ENCODE results near the gene SLCO3A1. TPM values are rescaled to one million over a fixed set of nuclear protein-coding genes. Genes with fewer than 3 reads are reported as not detected.

SLCO3A1 gene
- total RNA-seq, 1 experiment from 2014 or later: 9.1 TPM

- Mint-ChIP-seq H3K36me3 (peaks cover 8% of the 10 kb centered on the region), H3K4me1 (peaks cover 6% of the 10 kb centered on the region), H3K9me3 (peaks cover 10% of the 10 kb centered on the region), H3K4me3 (no peak overlapping the region), H3K27ac (no peak overlapping the region), H3K27me3 (ENCODE audit: low read depth) (no peaks in the 10 kb centered on the region)
- TF ChIP-seq FOXK1 (CRISPR knock-in tag; IDR thresholded peaks at IDR 0.05) (no peak), E2F5 (CRISPR knock-in tag; IDR thresholded peaks at IDR 0.05) (no peak), CREM (CRISPR knock-in tag; IDR thresholded peaks at IDR 0.05) (no peak), FOXJ3 (CRISPR knock-in tag; IDR thresholded peaks at IDR 0.05; ENCODE audit: borderline replicate concordance) (no peak), NFE2L1 (CRISPR knock-in tag; IDR thresholded peaks at IDR 0.05) (no peak), CDX4 (CRISPR knock-in tag; IDR thresholded peaks at IDR 0.05; ENCODE audit: borderline replicate concordance) (no peak), RORB (CRISPR knock-in tag; IDR thresholded peaks at IDR 0.05) (no peak), JUN (CRISPR knock-in tag; IDR thresholded peaks at IDR 0.05) (no peak), CREB1 (CRISPR knock-in tag; IDR thresholded peaks at IDR 0.05) (no peak), TEAD1 (CRISPR knock-in tag; IDR thresholded peaks at IDR 0.05) (no peak), FOXP4 (CRISPR knock-in tag; IDR thresholded peaks at IDR 0.05) (no peak), MAX (CRISPR knock-in tag; IDR thresholded peaks at IDR 0.05) (no peak), RELA (CRISPR knock-in tag; IDR thresholded peaks at IDR 0.05; ENCODE audit: borderline replicate concordance) (no peak), ZBTB21 (CRISPR knock-in tag; IDR thresholded peaks at IDR 0.05; ENCODE audit: borderline replicate concordance) (no peak), TP53 (CRISPR knock-in tag; IDR thresholded peaks at IDR 0.05) (no peak), ATF6 (CRISPR knock-in tag; IDR thresholded peaks at IDR 0.05) (no peak), GTF2I (CRISPR knock-in tag; conservative IDR thresholded peaks at IDR 0.05) (no peak), NR3C1 (CRISPR knock-in tag; conservative IDR thresholded peaks at IDR 0.05; ENCODE audit: low read depth) (no peak), IRF1 (CRISPR knock-in tag; IDR thresholded peaks at IDR 0.05) (no peak)
- DNase-seq (ENCODE audit: low spot score): no peak
- ATAC-seq: peak; percentile 92
- ChIA-PET CTCF (interaction anchor here (0.6 to 1.4 kb wide), 9 partner anchors 12 to 202 kb away, joined by 3 to 6 read pairs (median 3); no protein-coding TSS in a partner anchor), POLR2A (interaction anchor here (1.0 kb wide), 1 partner anchor 8 kb away, joined by 3 read pairs; no protein-coding TSS in a partner anchor)
These were observed 21.6 kb downstream of the SLCO3A1 start for GRCh38 chr15:91874992-91875660.

- CTCF ChIA-PET: no interaction called here
- ATAC-seq: no peak
These were observed 22.7 kb downstream of the SLCO3A1 start for GRCh38 chr15:91876187-91876586.

More at GRCh38 chr15:91876187-91876586, 22.7 kb downstream of the SLCO3A1 start:
- POLR2A ChIA-PET: no interaction called here
- H3K9me3 Mint-ChIP-seq: peaks cover 1% of the 10 kb centered on the region; the same call in 1 of the 2 replicates
- DNase-seq (ENCODE audit: low spot score): no peak
- TF ChIP-seq FOXP1 (CRISPR knock-in tag; IDR thresholded peaks at IDR 0.05; ENCODE audit: borderline replicate concordance) (no peak), NR1H2 (CRISPR knock-in tag; IDR thresholded peaks at IDR 0.05) (no peak), ZNF263 (CRISPR knock-in tag; IDR thresholded peaks at IDR 0.05; ENCODE audit: low read depth) (no peak), ZNF232 (CRISPR knock-in tag; IDR thresholded peaks at IDR 0.05) (no peak), ATF2 (CRISPR knock-in tag; IDR thresholded peaks at IDR 0.05; ENCODE audit: borderline replicate concordance, low read depth) (no peak), JUN (CRISPR knock-in tag; IDR thresholded peaks at IDR 0.05) (no peak), SP1 (CRISPR knock-in tag; conservative IDR thresholded peaks at IDR 0.05) (no peak)
- no peaks in the 10 kb centered on the region for H3K36me3 Mint-ChIP-seq
- peaks cover 14% of the 10 kb centered on the region for H3K4me1 Mint-ChIP-seq
- H3K27ac Mint-ChIP-seq: no peak overlapping the region
- H3K4me3 Mint-ChIP-seq: no peak overlapping the region
- no peaks in the 10 kb centered on the region for H3K27me3 Mint-ChIP-seq (ENCODE audit: low read depth)
